GM19239 (cell line): ENCODE data around the gene CHST5.
"Not testable (repeated sequence)": the region's sequence is repeated elsewhere in the genome, so short reads cannot be mapped to it uniquely, and the experiment has no call there.

Experiments
- DNase-seq: peaks from one replicate; pipeline ENCODE4 v3.0.0; 2011; ENCODE audit warnings: low spot score; ENCODE audit not compliant: insufficient read length
- FAIRE-seq: peaks from 2 replicates; lab custom pipeline; 2011; peaks lifted over from hg19 to GRCh38; lab: Jason Lieb, UNC

Gene CHST5

GRCh38 chr16:75516189-75516966 lies 19.5 kb downstream of the CHST5 start:
- DNase-seq, FAIRE-seq: not testable (repeated sequence)

- FAIRE-seq = no peak
- DNase-seq = no peak
These were observed 21.6 kb downstream of the CHST5 start for GRCh38 chr16:75514296-75514695.

GRCh38 chr16:75506574-75506973 lies 29.3 kb downstream of the CHST5 start:
- no peak for DNase-seq

GRCh38 chr16:75506107-75506506 lies 29.8 kb downstream of the CHST5 start:
- no peak for FAIRE-seq

More at GRCh38 chr16:75506574-75506973, 29.3 kb downstream of the CHST5 start:
- no peak for FAIRE-seq

GRCh38 chr16:75503801-75504200 lies 32.1 kb downstream of the CHST5 start:
- FAIRE-seq (no peak), DNase-seq (no peak)

More at GRCh38 chr16:75506107-75506506, 29.8 kb downstream of the CHST5 start:
- DNase-seq = no peak

- DNase-seq = no peak
- no peak for FAIRE-seq
These were observed 32.8 kb downstream of the CHST5 start for GRCh38 chr16:75502916-75503605.

- DNase-seq, FAIRE-seq: not testable (repeated sequence)
These were observed 34.1 kb downstream of the CHST5 start for GRCh38 chr16:75501820-75502219.

GRCh38 chr16:75501359-75501758 lies 34.5 kb downstream of the CHST5 start:
- DNase-seq (no peak), FAIRE-seq (no peak)

GRCh38 chr16:75498605-75499322 lies 37.1 kb downstream of the CHST5 start:
- DNase-seq = not testable (repeated sequence)

GRCh38 chr16:75497558-75497957 lies 38.4 kb downstream of the CHST5 start:
- no peak for DNase-seq
- no peak for FAIRE-seq

More at GRCh38 chr16:75498605-75499322, 37.1 kb downstream of the CHST5 start:
- not testable (repeated sequence) for FAIRE-seq

- FAIRE-seq (no peak), DNase-seq (peak; percentile 48)
These were observed 40.7 kb downstream of the CHST5 start, which contains the start of gene CHST6 for GRCh38 chr16:75495076-75495674. CHST6 (minus strand) TSS chr16:75495441; CDS start chr16:75479828, 15,613 bp downstream.

- FAIRE-seq = no peak
- no peak for DNase-seq
These were observed 41.2 kb downstream of the CHST5 start for GRCh38 chr16:75494661-75495075.

- FAIRE-seq (no peak), DNase-seq (no peak)
These were observed 41.7 kb downstream of the CHST5 start for GRCh38 chr16:75494184-75494583.

GRCh38 chr16:75491876-75492275 lies 44.0 kb downstream of the CHST5 start:
- DNase-seq (no peak), FAIRE-seq (no peak)

GRCh38 chr16:75488322-75488721 lies 47.6 kb downstream of the CHST5 start:
- FAIRE-seq (no peak), DNase-seq (no peak)

- DNase-seq = no peak
- no peak for FAIRE-seq
These were observed 49.1 kb downstream of the CHST5 start for GRCh38 chr16:75486676-75487313.

- DNase-seq (no peak), FAIRE-seq (no peak)
These were observed 49.8 kb downstream of the CHST5 start for GRCh38 chr16:75486014-75486675.

- no peak for FAIRE-seq
- DNase-seq = no peak
These were observed 50.5 kb downstream of the CHST5 start for GRCh38 chr16:75485230-75486013.
